ENCODE results near the gene HIVEP1.

HIVEP1 gene

DNA sequence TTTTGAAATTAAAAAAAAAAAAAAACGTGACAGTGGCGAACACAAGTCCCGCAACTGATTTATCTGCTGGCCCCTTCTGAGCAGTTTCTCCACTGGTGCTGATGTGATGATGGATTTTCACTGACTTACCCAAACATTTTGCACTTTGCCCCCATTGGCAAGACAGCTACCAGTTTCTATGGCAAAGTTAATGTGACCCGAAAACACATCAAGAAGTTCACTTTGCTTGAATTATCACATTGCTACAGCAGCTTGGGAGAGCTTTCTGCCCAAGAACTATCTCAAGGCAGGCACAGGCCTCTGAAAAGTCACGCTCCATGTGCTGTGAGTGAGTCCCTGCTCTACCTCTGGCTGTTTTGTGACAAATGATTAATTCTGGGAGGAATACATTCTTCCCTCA, 150.1 kb downstream of the HIVEP1 start:
- peaks cover 12% of the 10 kb centered on the region for H3K36me3 ChIP-seq (ENCODE audit: control insufficient read depth, insufficient read depth, low read length)
- no peaks in the 10 kb centered on the region for H3K4me1 ChIP-seq (ENCODE audit: control insufficient read depth, insufficient read depth, low read length)
- no peak overlapping the region for H3K4me3 ChIP-seq (ENCODE audit: low read depth, low read length)
- H3K9me3 ChIP-seq (ENCODE audit: control insufficient read depth, insufficient read depth, low read length), result no peaks in the 10 kb centered on the region
- no peak overlapping the region for H3K9ac ChIP-seq (ENCODE audit: low read depth, low read length)
- H3K27me3 ChIP-seq (ENCODE audit: control insufficient read depth, insufficient read depth, low read length), result no peaks in the 10 kb centered on the region

DNA sequence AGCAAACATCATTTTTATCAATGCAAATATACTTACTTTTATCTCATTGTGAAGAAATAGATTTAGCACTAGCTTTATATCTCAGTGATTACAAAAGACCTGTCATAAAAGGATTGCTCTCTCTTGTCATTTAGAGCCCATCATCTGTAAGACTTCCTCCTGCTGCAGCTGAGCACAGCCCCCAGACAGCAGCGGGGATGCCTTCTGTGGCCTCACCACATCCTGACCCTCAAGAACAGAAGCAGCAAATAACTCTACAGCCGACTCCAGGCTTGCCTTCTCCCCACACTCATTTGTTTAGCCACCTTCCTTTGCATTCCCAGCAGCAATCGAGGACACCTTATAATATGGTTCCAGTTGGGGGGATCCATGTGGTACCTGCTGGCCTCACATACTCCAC, 151.0 kb downstream of the HIVEP1 start:
- no peaks in the 10 kb centered on the region for H3K4me1 ChIP-seq (ENCODE audit: control insufficient read depth, insufficient read depth, low read length)
- no peak overlapping the region for H3K4me3 ChIP-seq (ENCODE audit: low read depth, low read length)
- H3K9ac ChIP-seq (ENCODE audit: low read depth, low read length), result no peak overlapping the region
- no peaks in the 10 kb centered on the region for H3K27me3 ChIP-seq (ENCODE audit: control insufficient read depth, insufficient read depth, low read length)
- no peaks in the 10 kb centered on the region for H3K9me3 ChIP-seq (ENCODE audit: control insufficient read depth, insufficient read depth, low read length)
- H3K36me3 ChIP-seq (ENCODE audit: control insufficient read depth, insufficient read depth, low read length), result peaks cover 12% of the 10 kb centered on the region

DNA sequence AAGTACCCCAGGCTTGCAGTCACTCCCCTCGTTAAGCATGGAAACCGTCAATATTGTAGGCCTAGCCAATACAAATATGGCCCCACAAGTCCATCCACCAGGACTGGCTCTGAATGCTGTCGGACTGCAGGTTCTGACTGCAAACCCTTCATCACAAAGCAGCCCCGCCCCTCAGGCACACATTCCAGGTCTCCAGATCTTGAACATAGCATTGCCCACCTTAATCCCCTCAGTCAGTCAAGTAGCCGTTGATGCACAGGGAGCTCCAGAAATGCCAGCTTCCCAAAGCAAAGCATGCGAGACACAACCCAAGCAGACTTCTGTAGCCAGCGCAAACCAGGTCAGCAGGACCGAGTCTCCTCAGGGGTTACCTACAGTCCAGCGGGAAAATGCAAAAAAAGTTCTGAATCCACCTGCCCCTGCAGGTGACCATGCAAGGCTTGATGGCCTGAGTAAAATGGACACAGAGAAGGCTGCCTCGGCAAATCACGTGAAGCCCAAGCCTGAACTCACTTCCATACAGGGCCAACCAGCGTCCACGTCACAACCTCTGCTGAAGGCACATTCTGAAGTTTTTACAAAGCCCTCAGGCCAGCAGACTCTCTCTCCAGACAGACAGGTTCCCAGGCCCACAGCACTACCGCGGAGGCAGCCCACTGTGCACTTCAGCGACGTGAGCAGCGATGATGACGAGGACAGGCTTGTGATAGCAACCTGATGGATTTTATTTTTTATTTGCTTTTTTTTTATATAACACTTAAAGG, 151.8 kb downstream of the HIVEP1 start:
- peaks cover 12% of the 10 kb centered on the region for H3K36me3 ChIP-seq (ENCODE audit: control insufficient read depth, insufficient read depth, low read length)
- no peaks in the 10 kb centered on the region for H3K4me1 ChIP-seq (ENCODE audit: control insufficient read depth, insufficient read depth, low read length)
- no peak overlapping the region for H3K9ac ChIP-seq (ENCODE audit: low read depth, low read length)
- H3K9me3 ChIP-seq (ENCODE audit: control insufficient read depth, insufficient read depth, low read length), result no peaks in the 10 kb centered on the region
- no peaks in the 10 kb centered on the region for H3K27me3 ChIP-seq (ENCODE audit: control insufficient read depth, insufficient read depth, low read length)
- no peak overlapping the region for H3K4me3 ChIP-seq (ENCODE audit: low read depth, low read length)

DNA sequence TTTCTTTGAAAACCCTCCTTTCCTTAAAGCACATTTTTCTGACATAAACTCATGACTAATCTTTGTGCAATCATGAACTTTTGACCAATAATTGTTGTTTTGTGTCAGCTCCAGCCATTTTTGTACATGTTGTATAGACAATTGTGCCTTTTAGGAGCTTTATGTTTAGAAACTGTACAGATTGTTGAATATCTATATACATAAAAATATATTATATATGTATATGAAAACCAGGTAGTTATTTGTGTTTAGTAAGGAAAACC, 152.3 kb downstream of the HIVEP1 start:
- H3K9ac ChIP-seq (ENCODE audit: low read depth, low read length), result no peak overlapping the region
- H3K4me1 ChIP-seq (ENCODE audit: control insufficient read depth, insufficient read depth, low read length), result no peaks in the 10 kb centered on the region
- peaks cover 12% of the 10 kb centered on the region for H3K36me3 ChIP-seq (ENCODE audit: control insufficient read depth, insufficient read depth, low read length)
- H3K4me3 ChIP-seq (ENCODE audit: low read depth, low read length), result no peak overlapping the region
- H3K9me3 ChIP-seq (ENCODE audit: control insufficient read depth, insufficient read depth, low read length), result no peaks in the 10 kb centered on the region
- H3K27me3 ChIP-seq (ENCODE audit: control insufficient read depth, insufficient read depth, low read length), result no peaks in the 10 kb centered on the region

DNA sequence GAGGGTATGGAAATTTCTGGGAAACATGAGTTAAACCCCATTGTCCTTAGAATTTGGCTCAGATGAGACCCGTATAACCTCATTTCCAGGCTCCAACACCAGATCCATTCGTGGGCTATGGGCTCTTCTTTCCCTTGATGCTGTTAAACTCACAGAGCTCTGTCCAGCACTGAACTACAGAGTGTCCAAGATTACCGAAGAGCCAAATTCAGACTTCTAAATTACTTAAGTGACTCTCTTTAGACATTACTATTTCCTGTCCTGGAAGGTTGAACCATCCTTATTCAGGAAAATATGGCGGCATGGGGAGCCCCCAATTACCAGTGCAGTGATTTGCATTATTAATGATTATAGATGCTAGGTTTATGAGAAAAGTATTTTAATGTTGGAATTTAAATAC, 153.2 kb downstream of the HIVEP1 start:
- H3K4me3 ChIP-seq (ENCODE audit: low read depth, low read length), result no peak overlapping the region
- no peak overlapping the region for H3K9ac ChIP-seq (ENCODE audit: low read depth, low read length)
- H3K4me1 ChIP-seq (ENCODE audit: control insufficient read depth, insufficient read depth, low read length), result no peaks in the 10 kb centered on the region
- no peaks in the 10 kb centered on the region for H3K27me3 ChIP-seq (ENCODE audit: control insufficient read depth, insufficient read depth, low read length)
- H3K36me3 ChIP-seq (ENCODE audit: control insufficient read depth, insufficient read depth, low read length), result peaks cover 12% of the 10 kb centered on the region
- H3K9me3 ChIP-seq (ENCODE audit: control insufficient read depth, insufficient read depth, low read length), result no peaks in the 10 kb centered on the region

DNA sequence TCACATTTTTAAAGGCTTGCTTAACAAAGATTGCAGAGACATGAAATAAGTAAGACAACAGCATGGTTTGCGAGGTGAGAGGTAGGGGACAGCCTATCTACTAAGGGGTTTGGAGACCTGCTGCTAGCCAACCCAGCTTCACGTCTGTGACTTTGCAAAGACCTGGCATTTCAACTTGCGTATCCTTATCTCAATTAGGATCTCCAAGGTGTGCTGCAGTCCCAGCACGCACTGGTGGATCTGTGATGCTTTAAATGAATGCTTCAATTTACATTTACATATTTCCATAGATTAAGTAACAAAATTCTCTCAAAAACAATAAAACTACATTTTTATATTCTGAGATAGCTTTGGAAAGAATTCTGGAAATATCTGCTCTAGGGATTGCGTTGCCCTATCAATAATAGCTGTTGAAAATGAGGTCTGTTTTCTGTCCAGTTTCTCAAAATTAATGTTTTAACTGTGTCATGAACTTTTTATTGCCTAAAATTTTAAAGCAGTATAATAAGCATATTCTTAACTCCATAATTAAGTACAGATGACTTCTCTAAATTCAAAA, 153.7 kb downstream of the HIVEP1 start:
- Histone ChIP-seq H3K4me1 (ENCODE audit: control insufficient read depth, insufficient read depth, low read length) (no peaks in the 10 kb centered on the region), H3K36me3 (ENCODE audit: control insufficient read depth, insufficient read depth, low read length) (peaks cover 12% of the 10 kb centered on the region), H3K9ac (ENCODE audit: low read depth, low read length) (no peak overlapping the region), H3K27me3 (ENCODE audit: control insufficient read depth, insufficient read depth, low read length) (no peaks in the 10 kb centered on the region), H3K9me3 (ENCODE audit: control insufficient read depth, insufficient read depth, low read length) (no peaks in the 10 kb centered on the region), H3K4me3 (ENCODE audit: low read depth, low read length) (no peak overlapping the region)

- Histone ChIP-seq H3K27me3 (ENCODE audit: control insufficient read depth, insufficient read depth, low read length) (no peaks in the 10 kb centered on the region), H3K36me3 (ENCODE audit: control insufficient read depth, insufficient read depth, low read length) (no peaks in the 10 kb centered on the region), H3K9ac (ENCODE audit: low read depth, low read length) (no peak overlapping the region), H3K4me1 (ENCODE audit: control insufficient read depth, insufficient read depth, low read length) (peaks cover 6% of the 10 kb centered on the region), H3K4me3 (ENCODE audit: low read depth, low read length) (no peak overlapping the region), H3K9me3 (ENCODE audit: control insufficient read depth, insufficient read depth, low read length) (no peaks in the 10 kb centered on the region)
These were observed 157.3 kb downstream of the HIVEP1 start for GRCh38 chr6:12169377-12169776.

- Histone ChIP-seq H3K4me3 (ENCODE audit: low read depth, low read length) (no peak overlapping the region), H3K9me3 (ENCODE audit: control insufficient read depth, insufficient read depth, low read length) (no peaks in the 10 kb centered on the region), H3K4me1 (ENCODE audit: control insufficient read depth, insufficient read depth, low read length) (peaks cover 9% of the 10 kb centered on the region), H3K36me3 (ENCODE audit: control insufficient read depth, insufficient read depth, low read length) (no peaks in the 10 kb centered on the region), H3K27me3 (ENCODE audit: control insufficient read depth, insufficient read depth, low read length) (no peaks in the 10 kb centered on the region), H3K9ac (ENCODE audit: low read depth, low read length) (no peak overlapping the region)
These were observed 158.4 kb downstream of the HIVEP1 start for GRCh38 chr6:12170351-12171092.

DNA sequence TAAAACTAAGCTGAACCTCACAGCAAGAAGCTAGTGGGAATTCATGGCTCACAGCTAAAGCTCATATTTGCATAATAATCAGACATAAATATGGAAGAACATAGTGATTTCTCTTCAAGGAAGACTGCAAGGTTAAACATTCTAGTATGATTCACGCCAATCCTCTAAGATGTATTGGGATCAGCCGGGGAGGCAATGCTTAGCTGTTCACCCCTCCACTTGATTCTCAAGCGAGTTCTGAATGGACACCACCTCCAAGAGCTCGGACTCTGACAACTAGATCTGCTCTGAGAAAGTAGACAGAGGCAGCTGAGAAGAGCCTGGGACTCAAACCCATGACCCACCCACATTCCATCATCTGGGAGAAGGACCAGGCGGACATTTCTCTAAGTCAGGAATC, 159.6 kb downstream of the HIVEP1 start:
- H3K27me3 ChIP-seq (ENCODE audit: control insufficient read depth, insufficient read depth, low read length), result no peaks in the 10 kb centered on the region
- no peaks in the 10 kb centered on the region for H3K9me3 ChIP-seq (ENCODE audit: control insufficient read depth, insufficient read depth, low read length)
- H3K36me3 ChIP-seq (ENCODE audit: control insufficient read depth, insufficient read depth, low read length), result no peaks in the 10 kb centered on the region
- H3K4me3 ChIP-seq (ENCODE audit: low read depth, low read length), result no peak overlapping the region
- peaks cover 9% of the 10 kb centered on the region for H3K4me1 ChIP-seq (ENCODE audit: control insufficient read depth, insufficient read depth, low read length)
- H3K9ac ChIP-seq (ENCODE audit: low read depth, low read length), result no peak overlapping the region

- Histone ChIP-seq H3K4me1 (ENCODE audit: control insufficient read depth, insufficient read depth, low read length) (peaks cover 9% of the 10 kb centered on the region), H3K9me3 (ENCODE audit: control insufficient read depth, insufficient read depth, low read length) (no peaks in the 10 kb centered on the region), H3K36me3 (ENCODE audit: control insufficient read depth, insufficient read depth, low read length) (no peaks in the 10 kb centered on the region), H3K27me3 (ENCODE audit: control insufficient read depth, insufficient read depth, low read length) (no peaks in the 10 kb centered on the region), H3K4me3 (ENCODE audit: low read depth, low read length) (no peak overlapping the region), H3K9ac (ENCODE audit: low read depth, low read length) (no peak overlapping the region)
These were observed 160.5 kb downstream of the HIVEP1 start for GRCh38 chr6:12172572-12172971.

DNA sequence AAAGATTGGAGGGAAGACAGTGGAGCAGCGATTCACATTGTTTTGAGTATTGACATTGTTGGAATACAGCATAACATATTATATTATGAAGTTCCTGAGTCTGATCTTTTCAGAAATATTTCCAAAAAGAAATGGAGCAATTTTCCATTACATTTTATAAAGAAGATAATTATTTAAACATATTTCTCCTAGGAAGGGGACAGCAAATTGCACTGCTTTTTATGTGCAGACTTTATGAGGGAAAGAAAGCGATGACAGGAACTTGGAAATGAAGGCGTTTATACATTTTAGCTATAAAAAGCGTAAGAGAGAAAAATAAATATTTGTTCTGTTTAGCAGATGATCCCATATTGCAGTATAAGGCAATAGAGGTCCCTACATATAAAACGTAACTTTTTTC, 161.1 kb downstream of the HIVEP1 start:
- H3K9me3 ChIP-seq (ENCODE audit: control insufficient read depth, insufficient read depth, low read length), result no peaks in the 10 kb centered on the region
- no peaks in the 10 kb centered on the region for H3K27me3 ChIP-seq (ENCODE audit: control insufficient read depth, insufficient read depth, low read length)
- no peaks in the 10 kb centered on the region for H3K36me3 ChIP-seq (ENCODE audit: control insufficient read depth, insufficient read depth, low read length)
- peaks cover 9% of the 10 kb centered on the region for H3K4me1 ChIP-seq (ENCODE audit: control insufficient read depth, insufficient read depth, low read length)
- H3K9ac ChIP-seq (ENCODE audit: low read depth, low read length), result no peak overlapping the region
- H3K4me3 ChIP-seq (ENCODE audit: low read depth, low read length), result no peak overlapping the region

- Histone ChIP-seq H3K36me3 (ENCODE audit: control insufficient read depth, insufficient read depth, low read length) (no peaks in the 10 kb centered on the region), H3K27me3 (ENCODE audit: control insufficient read depth, insufficient read depth, low read length) (no peaks in the 10 kb centered on the region), H3K9me3 (ENCODE audit: control insufficient read depth, insufficient read depth, low read length) (no peaks in the 10 kb centered on the region), H3K9ac (ENCODE audit: low read depth, low read length) (no peak overlapping the region), H3K4me3 (ENCODE audit: low read depth, low read length) (no peak overlapping the region), H3K4me1 (ENCODE audit: control insufficient read depth, insufficient read depth, low read length) (peaks cover 9% of the 10 kb centered on the region)
These were observed 161.5 kb downstream of the HIVEP1 start for GRCh38 chr6:12173661-12174060.
